GM21723 (cell line): Measurements from ENCODE around the gene OR51S1.
"Not testable (repeated sequence)": the region's sequence is repeated elsewhere in the genome, so short reads cannot be mapped to it uniquely, and the experiment has no call there.

Experiments used
- ATAC-seq: cut with Tn5 transposase; IDR thresholded peaks from one replicate; pipeline ENCODE4 v1.9.1; 2021; ENCODE audit warnings: mild to moderate bottlenecking, moderate library complexity; ENCODE audit not compliant: unreplicated experiment

The OR51S1 gene

DNA sequence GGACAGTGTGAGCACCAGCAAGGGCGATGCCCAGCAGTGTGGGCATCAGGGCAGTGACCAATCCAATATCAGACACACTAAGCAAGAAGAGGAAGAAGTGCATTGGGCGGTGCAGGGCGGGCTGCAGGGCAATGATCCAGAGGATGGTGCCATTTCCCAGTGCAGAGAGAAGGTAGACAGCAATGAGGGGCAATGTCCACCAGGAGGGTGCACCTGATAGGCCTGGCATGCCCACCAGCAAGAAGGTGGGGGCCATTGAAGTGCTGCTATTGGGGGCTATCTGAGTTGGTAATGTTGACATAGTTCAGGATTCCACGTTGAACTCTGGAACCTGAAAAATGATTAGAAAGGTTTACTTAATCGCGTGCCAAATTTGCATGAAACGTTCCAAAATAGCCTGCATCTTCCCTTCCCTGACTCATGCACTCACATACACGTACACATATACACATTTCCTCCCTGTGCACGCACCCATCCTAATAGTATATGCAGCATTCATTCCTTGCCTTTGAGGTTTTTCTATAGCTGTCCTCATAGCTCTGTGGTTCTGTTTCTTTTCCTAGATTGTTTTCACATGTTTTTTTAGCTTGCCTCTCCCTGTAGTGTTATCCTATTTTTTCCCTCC lies at the start of gene OR51S1:
OR51S1 (minus strand) TSS at position 301 of the 625 bp plus-strand sequence; CDS start at position 301, 0 bp downstream.
- ATAC-seq, result no peak

DNA sequence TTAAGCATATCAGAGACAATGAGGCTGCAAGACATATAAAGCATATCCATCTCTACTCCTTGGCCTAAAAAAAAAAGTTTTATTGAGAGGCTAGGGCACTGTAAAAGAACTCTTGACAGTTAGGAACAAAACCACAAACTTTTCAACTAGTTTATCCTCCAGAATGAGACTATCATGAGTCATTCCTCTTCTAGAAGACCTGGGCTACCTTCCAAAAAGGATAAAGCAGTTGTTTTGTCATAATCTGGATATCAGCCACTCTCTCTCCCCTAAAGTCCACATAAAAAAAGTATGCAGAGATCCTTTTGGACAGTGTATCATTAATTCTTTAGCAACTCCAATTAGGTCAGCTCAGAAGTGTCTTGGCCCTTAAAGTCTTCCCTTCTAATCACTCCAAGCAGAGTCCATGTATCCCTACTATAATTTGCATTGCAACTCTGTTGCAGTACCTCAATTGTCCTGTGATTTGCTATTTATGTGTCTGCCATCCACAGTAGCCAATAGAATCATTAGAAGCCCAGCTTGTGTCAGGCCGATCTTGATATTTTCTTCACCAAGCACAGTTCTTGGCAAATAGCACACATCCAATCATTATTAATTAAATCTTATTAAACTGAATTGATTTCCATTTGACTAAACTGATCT lies 43.1 kb upstream of the OR51S1 start:
- no peak for ATAC-seq

DNA sequence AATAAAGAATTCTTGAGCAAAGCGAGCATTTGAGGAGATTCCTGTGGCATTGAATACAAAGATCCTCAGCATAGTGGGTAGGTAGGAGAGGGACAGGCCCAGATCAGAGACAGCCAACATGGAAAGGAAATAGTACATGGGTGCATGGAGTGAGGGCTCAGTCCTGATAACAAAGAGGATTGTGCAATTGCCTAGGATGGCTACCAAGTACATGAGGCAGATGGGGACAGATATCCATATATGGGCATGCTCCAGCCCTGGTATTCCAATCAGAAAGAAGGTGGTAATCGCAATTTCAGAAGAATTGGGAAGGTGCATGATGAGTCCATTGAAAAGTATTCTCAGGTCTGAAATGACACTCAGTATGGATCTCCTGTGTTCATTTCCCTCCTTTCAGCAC lies 41.3 kb upstream of the OR51S1 start:
- no peak for ATAC-seq

DNA sequence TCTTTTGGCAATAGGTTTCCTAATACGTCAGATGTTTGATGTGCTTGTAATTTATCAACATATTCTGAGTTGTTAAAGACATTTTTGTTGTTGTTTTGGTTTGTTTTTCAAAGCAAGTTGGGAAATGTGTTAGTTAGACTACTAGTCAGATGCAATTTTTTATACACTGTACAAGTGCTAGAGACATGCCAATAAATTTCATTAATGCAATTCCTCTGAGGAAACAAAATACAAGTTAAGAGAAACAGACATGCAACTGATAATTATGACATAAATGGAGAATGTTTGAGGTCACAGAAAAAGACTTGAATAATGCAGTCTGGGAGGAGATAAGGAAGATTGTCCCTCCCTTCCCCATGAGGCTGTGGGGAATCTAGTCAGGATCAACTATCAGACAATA lies 38.6 kb upstream of the OR51S1 start:
- ATAC-seq, result no peak

DNA sequence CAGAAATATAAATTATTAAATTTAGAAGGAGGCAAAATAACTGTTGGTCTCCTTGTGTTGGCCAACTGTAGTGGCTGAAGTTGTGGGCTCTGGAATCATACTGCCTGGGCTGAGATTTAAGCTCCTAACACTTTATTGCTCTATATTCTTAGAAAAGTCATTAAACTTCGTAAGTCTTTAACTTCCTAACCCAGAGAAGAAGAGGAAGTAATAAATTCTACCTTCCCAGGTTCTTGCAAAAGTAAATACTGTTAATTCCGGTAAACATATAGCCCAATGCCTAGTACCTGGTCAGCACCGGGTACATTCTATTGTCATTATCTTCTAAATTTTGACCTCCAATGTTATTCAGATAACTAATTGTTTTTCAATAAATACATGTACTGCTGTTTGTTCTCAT lies 37.2 kb upstream of the OR51S1 start:
- no peak for ATAC-seq

GRCh38 chr11:4884361-4884760 lies 35.4 kb upstream of the OR51S1 start:
- ATAC-seq, result no peak

DNA sequence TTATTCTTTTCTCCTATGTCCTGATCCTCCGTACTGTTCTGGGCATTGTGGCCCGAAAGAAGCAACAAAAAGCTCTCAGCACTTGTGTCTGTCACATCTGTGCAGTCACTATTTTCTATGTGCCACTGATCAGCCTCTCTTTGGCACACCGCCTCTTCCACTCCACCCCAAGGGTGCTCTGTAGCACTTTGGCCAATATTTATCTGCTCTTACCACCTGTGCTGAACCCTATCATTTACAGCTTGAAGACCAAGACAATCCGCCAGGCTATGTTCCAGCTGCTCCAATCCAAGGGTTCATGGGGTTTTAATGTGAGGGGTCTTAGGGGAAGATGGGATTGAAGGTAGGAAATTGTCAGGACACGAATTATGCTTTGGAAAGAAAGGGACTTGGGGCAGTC lies 33.5 kb upstream of the OR51S1 start:
- no peak for ATAC-seq

DNA sequence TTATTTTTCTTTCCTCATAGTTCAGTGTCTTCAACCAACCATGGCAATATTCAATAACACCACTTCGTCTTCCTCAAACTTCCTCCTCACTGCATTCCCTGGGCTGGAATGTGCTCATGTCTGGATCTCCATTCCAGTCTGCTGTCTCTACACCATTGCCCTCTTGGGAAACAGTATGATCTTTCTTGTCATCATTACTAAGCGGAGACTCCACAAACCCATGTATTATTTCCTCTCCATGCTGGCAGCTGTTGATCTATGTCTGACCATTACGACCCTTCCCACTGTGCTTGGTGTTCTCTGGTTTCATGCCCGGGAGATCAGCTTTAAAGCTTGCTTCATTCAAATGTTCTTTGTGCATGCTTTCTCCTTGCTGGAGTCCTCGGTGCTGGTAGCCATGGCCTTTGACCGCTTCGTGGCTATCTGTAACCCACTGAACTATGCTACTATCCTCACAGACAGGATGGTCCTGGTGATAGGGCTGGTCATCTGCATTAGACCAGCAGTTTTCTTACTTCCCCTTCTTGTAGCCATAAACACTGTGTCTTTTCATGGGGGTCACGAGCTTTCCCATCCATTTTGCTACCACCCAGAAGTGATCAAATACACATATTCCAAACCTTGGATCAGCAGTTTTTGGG lies 33.0 kb upstream of the OR51S1 start, which contains the start of gene OR51T1:
OR51T1 (plus strand) TSS at position 41 of the 641 bp plus-strand sequence; CDS start at position 41, 0 bp downstream.
- ATAC-seq, result no peak

- ATAC-seq, result no peak
These were observed 32.2 kb upstream of the OR51S1 start for GRCh38 chr11:4881188-4881587.

- ATAC-seq, result no peak
These were observed 16.8 kb upstream of the OR51S1 start for GRCh38 chr11:4865855-4866254.

- ATAC-seq, result no peak
These were observed 14.9 kb upstream of the OR51S1 start for GRCh38 chr11:4863876-4864275.

GRCh38 chr11:4862447-4863236 lies 13.6 kb upstream of the OR51S1 start:
- no peak for ATAC-seq

- not testable (repeated sequence) for ATAC-seq
These were observed 5.3 kb upstream of the OR51S1 start for GRCh38 chr11:4854286-4854685.

- no peak for ATAC-seq
These were observed 2.0 kb upstream of the OR51S1 start for GRCh38 chr11:4851033-4851432.

DNA sequence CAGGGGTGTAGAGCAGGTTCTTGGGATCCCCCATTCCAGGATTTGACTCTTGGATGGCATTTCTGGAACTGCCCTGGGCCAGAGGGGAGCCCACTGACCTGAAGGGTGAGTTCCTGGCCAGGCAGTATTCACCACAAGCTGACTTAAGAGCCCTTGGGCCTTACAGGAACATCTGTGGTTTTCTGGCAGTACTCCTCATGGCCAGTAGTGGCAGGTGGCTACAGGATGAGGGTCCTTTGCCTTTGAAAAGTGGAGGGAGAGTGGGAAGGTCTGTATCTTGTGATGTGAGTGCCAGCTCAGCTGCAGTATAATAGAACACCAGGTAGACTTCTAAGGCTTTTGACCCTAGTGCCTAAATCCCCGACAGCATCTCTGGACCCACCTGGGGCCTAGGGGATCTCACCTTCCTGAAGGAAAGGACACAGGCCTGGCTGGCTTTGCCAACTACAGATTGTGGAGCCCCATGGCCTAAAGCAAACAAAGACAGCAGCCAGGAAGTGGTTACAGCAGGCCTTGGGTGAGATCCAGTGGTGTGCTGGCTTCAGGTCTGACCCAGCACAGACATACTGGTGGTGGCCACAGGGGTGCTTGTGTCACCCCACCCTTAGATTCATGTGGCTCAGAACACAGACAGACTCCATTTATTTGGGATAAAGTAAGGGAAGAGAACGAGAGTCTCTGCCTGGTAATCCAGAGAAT lies 9.0 kb downstream of the OR51S1 start:
- ATAC-seq, result no peak

GRCh38 chr11:4830909-4831308 lies 18.1 kb downstream of the OR51S1 start:
- ATAC-seq, result no peak

DNA sequence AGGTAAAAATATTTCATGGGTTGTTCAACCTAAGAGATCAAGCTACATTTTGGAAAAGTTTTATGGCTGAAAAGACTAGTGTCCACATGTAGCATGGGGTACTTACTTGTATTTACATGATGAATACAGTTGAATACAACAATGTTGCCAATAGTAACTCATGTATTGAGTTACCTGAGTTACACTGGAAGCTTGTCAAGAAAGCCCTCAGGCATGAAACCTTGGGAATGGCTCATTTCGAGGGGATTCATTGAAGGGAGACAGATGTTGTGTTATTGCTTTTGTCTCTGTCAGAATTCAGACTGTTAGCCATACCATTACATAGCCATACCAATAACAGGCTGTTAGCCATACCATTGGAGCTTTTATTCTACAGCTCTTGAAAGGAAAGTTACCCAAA lies 18.7 kb downstream of the OR51S1 start:
- ATAC-seq, result no peak

GRCh38 chr11:4826425-4826824 lies 22.6 kb downstream of the OR51S1 start:
- no peak for ATAC-seq

DNA sequence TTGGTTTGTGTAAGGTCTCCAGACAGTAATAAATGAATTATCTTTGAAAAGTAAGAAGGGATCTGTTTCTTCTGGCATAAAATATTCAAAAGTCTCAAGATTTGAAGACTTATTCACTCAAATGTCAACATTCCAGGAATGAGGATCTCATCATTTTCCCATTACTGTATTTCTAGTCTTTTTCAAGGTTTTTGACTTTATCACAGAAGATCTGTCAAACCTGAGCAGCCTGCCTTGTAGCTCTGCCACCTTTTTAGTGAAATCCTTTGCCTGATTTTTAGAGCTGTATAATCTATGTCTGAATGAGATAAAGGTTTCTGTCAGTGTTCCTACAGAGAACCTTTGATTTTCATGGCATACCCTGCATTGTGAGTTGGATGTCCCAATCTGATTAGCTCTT lies 23.9 kb downstream of the OR51S1 start:
- no peak for ATAC-seq

DNA sequence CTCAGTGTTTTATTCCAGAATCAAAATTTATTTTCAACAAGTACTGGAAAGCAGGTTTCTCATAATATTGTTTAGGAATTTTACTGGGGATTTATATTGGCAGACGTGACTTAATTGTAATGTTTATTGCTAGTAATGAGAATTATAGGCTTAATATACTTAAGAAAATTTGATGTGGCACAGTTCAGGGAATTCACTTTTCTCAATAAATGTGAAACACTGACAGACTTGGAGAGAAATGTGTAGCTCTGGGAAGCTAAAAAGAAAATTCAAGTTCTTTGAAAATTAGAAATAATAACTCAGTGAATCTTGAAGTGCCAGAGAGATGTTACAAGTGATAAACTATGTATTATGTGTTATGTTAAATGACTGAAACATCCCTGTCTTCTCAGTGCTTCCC lies 28.0 kb downstream of the OR51S1 start, which contains the start of gene OR51F2:
OR51F2 (plus strand) TSS at position 301 of the 400 bp plus-strand sequence. CDS start 101 bp downstream, outside the sequence.
- no peak for ATAC-seq

DNA sequence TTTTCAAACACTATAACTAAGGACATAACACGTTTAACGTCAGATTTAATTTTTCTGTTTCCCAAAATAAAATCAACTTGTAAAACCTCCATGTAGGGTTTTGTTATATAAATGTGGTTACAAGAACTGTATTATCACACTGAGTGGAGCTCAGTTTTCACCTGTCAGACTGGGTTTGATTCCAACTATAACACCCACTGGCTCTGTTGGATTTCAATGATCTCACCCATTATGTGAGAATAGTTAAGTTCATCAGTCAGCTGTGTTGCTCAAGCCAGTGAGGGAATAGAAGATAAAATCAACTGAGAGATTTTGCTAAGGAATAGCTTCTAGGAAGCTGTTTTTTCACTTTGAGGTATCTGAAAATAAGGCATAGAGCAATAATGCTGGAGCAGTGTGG lies 39.8 kb downstream of the OR51S1 start:
- ATAC-seq, result no peak
